Lower lobe of right lung (tissue), 2 donors: Measurements from ENCODE around the gene UBR3. TPM values are rescaled to one million over a fixed set of nuclear protein-coding genes. Genes with fewer than 3 reads are reported as not detected.

ENCODE experiments used
- ATAC-seq, 2 donors: fragments of 200-7000 bp; cut with Tn5 transposase; one replicate each; pipeline ENCODE4 v1.9.1; 2020 to 2022; ENCODE audit warnings: mild to moderate bottlenecking in 2 of 2, moderate library complexity in 2 of 2
- DNase-seq: peaks from one replicate; pipeline ENCODE4 v3.0.0-alpha.2; 2020
- H3K27ac ChIP-seq: fragments of 200-600 bp; one replicate; pipeline ENCODE4 v1.8.0; 2022
- H3K27me3 ChIP-seq: fragments of 200-600 bp; one replicate; pipeline ENCODE4 v1.8.0; 2022; ENCODE audit warnings: low read depth
- H3K36me3 ChIP-seq: fragments of 200-600 bp; one replicate; pipeline ENCODE4 v1.8.0; 2022; ENCODE audit warnings: mild to moderate bottlenecking
- H3K4me1 ChIP-seq: fragments of 200-600 bp; one replicate; pipeline ENCODE4 v1.8.0; 2022
- H3K4me3 ChIP-seq: fragments of 200-600 bp; one replicate; pipeline ENCODE4 v1.8.0; 2022; ENCODE audit warnings: mild to moderate bottlenecking
- H3K9me3 ChIP-seq: fragments of 200-600 bp; one replicate; pipeline ENCODE4 v1.8.0; 2022
- intact Hi-C: fragments of 100-400 bp; cut with DNase I; formaldehyde crosslinking; loops from one replicate; pipeline ENCODE4 v1.11.0; 2022
- total RNA-seq: library from RNA; stranded (reverse); fragmentation: NEBNext Ultra II Directional; extraction: Animal tissue kit (Norgen Biotek cat#: 25700); gene quantifications from one replicate; pipeline ENCODE4 v1.2.1, GENCODE V29; 2021
- TF ChIP-seq, protein P1 (sequence below): fragments of 200-600 bp; IDR thresholded peaks from one replicate; pipeline ENCODE4 v1.8.0; 2022; ENCODE audit warnings: antibody characterized with exemption, mild to moderate bottlenecking
- donor health status: DM: no; HTN: yes; CAD: no; lungs with severe emphysema.

The UBR3 gene
- total RNA-seq, 1 donor from 2014 or later, result 46.7 TPM

DNA sequence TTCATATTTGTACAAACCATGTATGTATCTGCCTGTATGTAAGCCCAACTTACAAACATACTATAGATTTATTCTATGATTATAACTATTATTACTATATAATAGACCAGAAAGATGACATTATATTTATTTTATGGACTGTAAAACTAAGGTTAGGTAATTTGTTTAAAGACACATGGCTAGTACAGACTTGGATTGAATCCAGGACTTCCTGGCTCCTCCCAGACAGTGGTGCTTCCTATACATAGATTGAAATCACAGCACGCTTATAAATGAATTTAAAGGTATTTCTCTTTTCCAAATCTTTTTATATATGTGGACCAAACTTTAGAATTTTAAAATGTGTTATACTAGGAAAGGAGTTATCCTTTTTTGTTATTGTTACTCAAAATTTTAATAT is 199.1 kb downstream of the UBR3 start:
- Histone ChIP-seq H3K27me3 (no peaks in the 10 kb centered on the region), H3K36me3 (peaks cover 16% of the 10 kb centered on the region), H3K4me1 (no peaks in the 10 kb centered on the region), H3K4me3 (no peak overlapping the region), H3K27ac (no peak overlapping the region), H3K9me3 (no peaks in the 10 kb centered on the region)
- DNase-seq (no peak), ATAC-seq (no peak)
- intact Hi-C loops, result no loop called here
- TF ChIP-seq, protein P1, sequence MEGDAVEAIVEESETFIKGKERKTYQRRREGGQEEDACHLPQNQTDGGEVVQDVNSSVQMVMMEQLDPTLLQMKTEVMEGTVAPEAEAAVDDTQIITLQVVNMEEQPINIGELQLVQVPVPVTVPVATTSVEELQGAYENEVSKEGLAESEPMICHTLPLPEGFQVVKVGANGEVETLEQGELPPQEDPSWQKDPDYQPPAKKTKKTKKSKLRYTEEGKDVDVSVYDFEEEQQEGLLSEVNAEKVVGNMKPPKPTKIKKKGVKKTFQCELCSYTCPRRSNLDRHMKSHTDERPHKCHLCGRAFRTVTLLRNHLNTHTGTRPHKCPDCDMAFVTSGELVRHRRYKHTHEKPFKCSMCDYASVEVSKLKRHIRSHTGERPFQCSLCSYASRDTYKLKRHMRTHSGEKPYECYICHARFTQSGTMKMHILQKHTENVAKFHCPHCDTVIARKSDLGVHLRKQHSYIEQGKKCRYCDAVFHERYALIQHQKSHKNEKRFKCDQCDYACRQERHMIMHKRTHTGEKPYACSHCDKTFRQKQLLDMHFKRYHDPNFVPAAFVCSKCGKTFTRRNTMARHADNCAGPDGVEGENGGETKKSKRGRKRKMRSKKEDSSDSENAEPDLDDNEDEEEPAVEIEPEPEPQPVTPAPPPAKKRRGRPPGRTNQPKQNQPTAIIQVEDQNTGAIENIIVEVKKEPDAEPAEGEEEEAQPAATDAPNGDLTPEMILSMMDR, result no peak

DNA sequence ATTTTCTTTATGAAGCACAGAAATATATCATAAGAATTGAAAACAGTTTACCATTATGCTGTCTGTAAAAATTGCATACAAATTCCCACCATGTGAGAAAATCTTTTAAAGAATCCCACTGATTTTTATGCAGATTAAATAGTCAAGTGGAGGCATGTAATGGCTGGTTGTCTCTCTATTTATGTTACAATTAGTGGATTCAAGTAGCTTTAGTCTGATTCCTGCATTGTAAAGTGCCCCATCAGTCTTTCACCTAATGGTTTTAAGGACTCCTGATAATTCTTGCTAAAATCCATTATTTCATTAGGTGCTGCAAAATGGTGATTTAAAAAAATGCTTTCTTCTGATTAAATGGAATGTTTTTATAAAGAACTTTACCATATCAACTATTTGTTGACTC is 202.3 kb downstream of the UBR3 start:
- ATAC-seq (no peak), DNase-seq (no peak)
- TF ChIP-seq, protein P1, result no peak
- Histone ChIP-seq H3K4me1 (no peaks in the 10 kb centered on the region), H3K27me3 (no peaks in the 10 kb centered on the region), H3K36me3 (peaks cover 16% of the 10 kb centered on the region), H3K4me3 (no peak overlapping the region), H3K9me3 (no peaks in the 10 kb centered on the region), H3K27ac (no peak overlapping the region)
- intact Hi-C loops, result no loop called here

DNA sequence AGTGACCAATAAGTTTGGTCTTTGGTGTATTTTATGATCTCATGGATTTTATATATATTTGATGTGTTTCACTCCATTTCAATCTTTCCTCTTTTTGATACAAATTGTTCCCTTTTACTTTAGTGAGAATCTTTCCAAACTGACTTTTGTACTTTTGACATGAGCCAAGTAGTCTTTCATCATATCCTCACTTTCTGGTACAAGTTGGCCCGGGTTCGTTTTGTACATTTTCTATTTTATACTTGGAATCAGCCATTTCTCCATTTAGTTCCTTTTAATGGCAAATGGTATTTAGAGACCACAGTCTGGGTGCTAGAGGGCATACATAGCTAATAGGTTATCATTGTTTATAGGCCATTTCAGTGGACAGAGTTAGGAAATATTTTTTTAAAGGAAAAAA is 202.8 kb downstream of the UBR3 start:
- H3K4me1 ChIP-seq, result no peaks in the 10 kb centered on the region
- H3K27ac ChIP-seq, result no peak overlapping the region
- intact Hi-C loops, result no loop called here
- DNase-seq (no peak), ATAC-seq (no peak)
- H3K27me3 ChIP-seq, result no peaks in the 10 kb centered on the region
- H3K9me3 ChIP-seq, result no peaks in the 10 kb centered on the region
- H3K36me3 ChIP-seq, result peaks cover 16% of the 10 kb centered on the region
- TF ChIP-seq, protein P1, result no peak
- no peak overlapping the region for H3K4me3 ChIP-seq

DNA sequence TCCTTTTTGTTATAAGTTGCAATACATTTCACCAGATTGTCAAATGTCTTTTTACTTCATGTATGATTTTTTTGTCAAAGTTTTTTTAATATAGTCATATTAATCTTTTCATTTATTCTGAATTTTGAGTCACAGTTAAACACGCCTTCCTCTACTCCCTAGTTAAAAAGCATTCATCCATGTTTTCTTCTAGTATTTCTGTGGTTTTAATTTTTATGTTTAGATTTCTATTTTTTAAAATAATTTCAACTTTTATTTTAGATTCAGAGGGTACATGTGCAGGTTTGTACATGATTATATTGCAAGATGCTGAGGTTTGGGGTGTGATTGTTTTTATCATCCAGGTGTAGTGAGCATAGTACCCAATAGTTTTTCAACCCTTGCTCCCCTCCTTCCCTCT is 204.0 kb downstream of the UBR3 start:
- intact Hi-C loops, result no loop called here
- Histone ChIP-seq H3K36me3 (peaks cover 16% of the 10 kb centered on the region), H3K9me3 (no peaks in the 10 kb centered on the region), H3K4me3 (no peak overlapping the region), H3K27me3 (no peaks in the 10 kb centered on the region), H3K4me1 (no peaks in the 10 kb centered on the region), H3K27ac (no peak overlapping the region)
- ATAC-seq (no peak), DNase-seq (no peak)
- TF ChIP-seq, protein P1, result no peak

DNA sequence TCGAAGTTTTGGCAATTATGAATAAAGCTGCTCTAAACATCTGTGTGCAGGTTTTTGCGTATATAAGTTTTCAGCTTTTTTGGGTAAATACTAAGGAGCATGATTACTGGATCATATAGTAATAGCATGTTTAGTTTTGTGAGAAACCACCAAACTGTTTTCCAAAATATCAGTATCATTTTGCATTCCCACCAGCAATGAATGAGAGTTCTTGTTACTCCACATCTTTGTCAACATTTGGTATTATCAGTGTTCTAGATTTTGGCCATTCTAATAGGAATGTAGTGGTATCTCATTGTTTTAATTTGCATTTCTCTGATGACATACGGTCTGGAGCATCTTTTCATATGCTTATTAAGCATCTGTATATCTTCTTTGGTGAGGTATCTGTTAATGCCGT is 207.3 kb downstream of the UBR3 start:
- H3K4me3 ChIP-seq, result no peak overlapping the region
- peaks cover 14% of the 10 kb centered on the region for H3K36me3 ChIP-seq
- no peak overlapping the region for H3K27ac ChIP-seq
- H3K4me1 ChIP-seq, result no peaks in the 10 kb centered on the region
- DNase-seq (no peak), ATAC-seq (no peak)
- TF ChIP-seq, protein P1, result no peak
- no peaks in the 10 kb centered on the region for H3K27me3 ChIP-seq
- intact Hi-C loops, result no loop called here
- no peaks in the 10 kb centered on the region for H3K9me3 ChIP-seq

DNA sequence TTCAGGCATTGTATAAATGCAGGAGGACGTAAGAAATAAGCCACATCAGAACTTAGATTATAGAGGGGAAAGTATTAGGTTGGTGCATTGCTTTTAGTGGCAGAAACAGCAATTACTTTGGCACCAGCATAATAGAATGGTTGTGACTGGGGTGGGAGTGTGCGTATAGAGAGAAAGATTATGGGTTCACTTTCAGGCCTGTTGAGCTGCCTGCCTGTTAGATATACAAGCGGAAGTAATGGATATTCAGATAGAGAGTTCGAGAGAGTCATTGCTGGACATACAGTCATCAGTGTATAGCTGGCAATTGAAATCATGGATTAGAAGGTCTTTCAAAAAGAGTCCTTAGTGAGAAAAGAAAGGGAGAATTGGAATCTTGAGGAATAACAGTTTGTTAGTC is 211.5 kb downstream of the UBR3 start:
- Histone ChIP-seq H3K27me3 (no peaks in the 10 kb centered on the region), H3K36me3 (peaks cover 16% of the 10 kb centered on the region), H3K27ac (no peak overlapping the region), H3K4me1 (no peaks in the 10 kb centered on the region), H3K9me3 (no peaks in the 10 kb centered on the region), H3K4me3 (no peak overlapping the region)
- TF ChIP-seq, protein P1, result no peak
- DNase-seq (no peak), ATAC-seq (no peak)
- intact Hi-C loops, result no loop called here
